ENCODE results near the gene RPL21.
A peak's percentile ranks its signal among the peaks of the same experiment; 100 is the strongest.
"Not testable (repeated sequence)": the region's sequence is repeated elsewhere in the genome, so short reads cannot be mapped to it uniquely, and the experiment has no call there.

The RPL21 gene

DNA sequence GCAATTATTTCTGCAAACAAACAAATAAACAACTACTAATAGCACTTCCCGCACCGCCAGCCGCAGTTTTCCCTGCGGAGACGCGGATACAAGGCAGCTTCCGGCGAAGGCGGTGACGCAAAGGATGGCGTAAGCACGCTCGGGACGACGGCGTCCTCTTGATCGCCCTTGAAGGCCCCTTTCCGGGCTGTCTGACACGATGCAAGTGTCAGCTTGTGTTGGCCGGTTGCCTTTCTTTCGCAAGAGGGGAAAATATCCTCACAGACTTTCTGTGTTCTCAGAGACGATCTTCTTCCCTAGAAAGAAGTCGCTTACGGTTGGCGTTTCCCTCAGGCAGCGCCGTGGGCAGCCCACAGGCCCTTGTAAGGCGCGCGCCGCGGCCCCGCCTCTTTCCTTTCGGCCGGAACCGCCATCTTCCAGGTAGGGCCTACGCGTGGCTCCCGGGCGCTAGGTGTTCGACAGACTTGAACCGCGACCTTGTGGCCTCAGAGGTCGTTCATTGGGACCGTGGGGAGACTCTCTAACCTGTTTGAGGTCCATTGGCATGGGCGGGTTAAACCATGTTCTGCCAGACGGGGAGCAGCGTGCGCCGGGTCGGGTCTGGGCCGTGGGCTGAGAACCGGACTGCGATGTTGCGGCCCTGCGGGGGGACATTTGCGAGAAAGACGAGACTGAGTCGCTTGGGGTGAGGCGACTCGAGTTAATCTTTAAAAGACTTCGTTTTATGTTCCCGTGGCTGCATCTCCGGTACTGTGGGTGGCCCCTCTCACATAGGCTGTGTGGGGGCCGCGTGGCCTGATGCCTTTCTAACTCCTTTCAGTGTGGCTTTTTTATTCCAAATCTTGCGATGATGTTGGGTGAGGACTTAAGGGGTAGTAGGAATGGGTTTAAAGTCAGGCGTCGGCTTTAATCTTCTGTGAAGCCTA, at the start of gene RPL21:
Gene RPL21 (plus strand): TSS at position 393 of the 926 bp plus-strand sequence. CDS start 2,219 bp downstream, outside the sequence.
- peak; percentile 71 to 99 (median 92) for DNase-seq

DNA sequence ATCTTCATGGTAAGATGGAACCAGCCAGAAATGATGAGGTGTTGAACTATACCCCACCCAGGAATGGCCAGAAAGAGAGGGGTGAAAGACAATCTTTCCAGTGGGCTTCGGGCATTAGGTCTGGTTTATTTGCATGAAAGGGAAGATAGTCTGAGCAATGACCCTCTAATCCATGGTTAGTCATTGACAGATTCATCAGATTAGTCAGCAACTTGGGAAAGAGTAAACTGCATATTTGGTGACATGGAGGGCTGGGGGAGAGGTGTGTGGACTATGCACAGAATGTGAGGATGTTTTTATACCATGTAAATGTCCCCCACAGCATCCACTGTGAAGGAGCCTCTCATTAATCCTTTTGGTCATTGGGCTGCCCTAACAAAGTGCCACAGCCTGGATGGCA, 49.7 kb upstream of the RPL21 start:
- DNase-seq = no peak

DNA sequence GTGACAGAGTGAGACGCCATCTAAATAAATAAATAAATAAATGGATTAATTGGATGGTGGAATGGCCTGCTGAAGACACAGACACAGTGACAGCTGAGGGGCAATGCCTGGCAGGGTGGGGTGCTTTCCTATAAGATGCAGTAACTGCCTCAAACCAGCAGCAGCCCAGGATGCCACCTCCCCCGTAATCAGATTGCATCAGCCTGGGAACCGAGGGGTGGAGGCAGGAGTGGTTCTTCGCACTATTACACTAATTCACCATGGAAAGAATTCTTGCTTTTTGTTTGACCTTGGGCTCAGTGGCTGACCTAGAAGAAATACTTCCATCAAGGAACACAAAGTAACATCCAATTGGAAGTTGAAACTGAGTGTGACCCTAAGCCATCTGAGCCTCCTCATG, 48.2 kb upstream of the RPL21 start:
- DNase-seq = no peak

DNA sequence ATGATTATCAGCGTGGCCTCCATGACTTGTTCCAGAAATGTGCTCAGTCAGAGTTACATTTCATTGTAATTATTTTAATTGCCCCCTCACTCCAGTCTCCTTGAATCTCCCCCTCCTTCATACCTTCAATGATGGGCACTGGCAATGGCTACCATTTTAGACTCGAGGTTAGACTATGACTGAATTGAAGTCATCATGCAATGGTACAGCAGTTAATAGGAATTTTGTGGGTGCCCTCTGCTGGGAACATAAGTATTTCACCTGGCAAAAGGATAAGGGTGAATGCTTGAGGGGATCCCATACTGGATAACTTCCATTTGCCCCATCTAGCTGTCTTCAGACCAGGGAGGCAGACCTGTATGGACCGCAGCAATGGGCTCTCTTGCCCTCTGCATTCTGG, 47.5 kb upstream of the RPL21 start:
- DNase-seq = no peak

DNA sequence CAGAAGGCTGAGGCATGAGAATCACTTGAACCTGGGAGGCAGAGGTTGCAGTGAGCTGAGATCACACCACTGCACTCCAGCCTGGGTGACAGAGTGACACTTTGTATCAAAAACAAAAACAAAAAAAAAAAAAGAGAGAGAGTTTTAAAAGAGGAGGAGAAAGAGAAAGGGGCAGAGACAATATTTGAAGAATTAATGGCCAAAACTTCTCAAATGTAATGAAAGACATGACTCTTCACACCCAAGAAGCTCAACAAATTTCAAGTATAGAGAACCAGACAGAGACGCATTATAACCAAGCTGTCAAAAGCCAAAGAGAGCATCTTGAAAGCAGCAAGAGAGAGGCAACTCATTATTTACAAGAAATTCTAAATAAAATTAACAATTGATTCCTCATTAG, 42.8 kb upstream of the RPL21 start:
- DNase-seq = no peak

DNA sequence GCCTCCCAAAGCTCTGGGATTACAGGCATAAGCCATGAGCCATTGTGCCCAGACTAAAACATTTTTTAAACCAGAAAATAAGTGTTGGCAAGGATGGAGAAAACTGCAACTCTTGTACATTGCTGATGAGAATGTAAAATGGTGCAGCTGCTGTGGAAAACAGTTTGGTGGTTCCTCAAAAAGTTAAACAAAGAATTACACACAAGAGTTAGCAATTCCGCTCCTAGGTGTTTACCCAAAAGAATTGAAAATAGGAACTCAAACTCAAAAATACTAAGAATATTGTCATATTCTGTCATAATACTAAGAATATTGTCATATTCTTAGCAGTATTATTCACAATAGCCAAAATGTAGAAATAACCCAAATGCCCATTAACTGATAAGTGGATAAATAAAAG, 40.1 kb upstream of the RPL21 start:
- no peak for DNase-seq

DNA sequence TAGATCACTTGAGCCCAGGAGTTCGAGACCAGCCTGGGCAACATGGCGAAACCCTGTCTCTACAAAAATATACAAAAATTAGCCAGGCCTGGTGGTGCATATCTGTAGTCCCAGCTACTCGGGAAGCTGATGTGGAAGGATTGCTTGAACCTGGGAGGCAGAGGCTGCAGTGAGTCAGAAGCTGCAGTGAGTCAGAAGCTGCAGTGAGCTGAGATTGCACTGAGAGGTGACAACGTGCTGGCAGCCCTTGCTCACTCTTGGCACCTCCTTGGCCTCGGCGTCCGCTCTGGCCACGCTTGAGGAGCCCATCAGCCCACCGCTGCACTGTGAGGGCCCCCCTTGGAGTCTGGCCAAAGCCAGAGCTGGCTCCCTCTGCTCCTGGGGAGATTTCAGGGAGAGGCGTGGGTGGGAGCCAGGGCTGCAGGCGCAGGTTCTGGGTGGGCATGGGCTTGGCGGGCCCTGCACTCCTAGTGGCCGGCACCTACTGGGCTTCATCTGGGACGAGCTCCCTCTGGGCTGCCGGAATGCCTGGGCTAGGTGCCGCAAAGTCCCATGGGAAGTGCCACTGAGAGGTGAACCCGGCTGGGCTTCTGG, 39.5 kb upstream of the RPL21 start:
- DNase-seq = no peak

DNA sequence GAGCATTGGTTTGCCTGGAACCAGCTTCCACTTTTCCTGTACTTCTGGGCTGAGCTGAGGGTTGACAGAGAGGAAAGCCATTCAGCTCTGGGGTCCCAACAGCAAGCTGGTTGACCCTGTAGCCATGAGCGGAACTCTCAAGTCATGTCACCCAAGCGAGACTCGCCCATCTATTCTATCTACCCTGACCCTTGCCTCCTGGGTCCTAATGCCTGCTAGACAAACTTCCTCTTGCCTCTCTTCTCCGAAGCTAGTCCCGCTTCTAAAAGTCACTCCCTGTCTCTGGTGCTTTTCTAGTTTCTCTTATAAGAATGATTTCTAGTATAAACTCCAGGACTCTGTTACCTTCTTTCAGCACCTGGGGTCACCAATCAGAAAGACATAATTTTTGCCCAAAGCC, 38.0 kb upstream of the RPL21 start:
- not testable (repeated sequence) for DNase-seq

DNA sequence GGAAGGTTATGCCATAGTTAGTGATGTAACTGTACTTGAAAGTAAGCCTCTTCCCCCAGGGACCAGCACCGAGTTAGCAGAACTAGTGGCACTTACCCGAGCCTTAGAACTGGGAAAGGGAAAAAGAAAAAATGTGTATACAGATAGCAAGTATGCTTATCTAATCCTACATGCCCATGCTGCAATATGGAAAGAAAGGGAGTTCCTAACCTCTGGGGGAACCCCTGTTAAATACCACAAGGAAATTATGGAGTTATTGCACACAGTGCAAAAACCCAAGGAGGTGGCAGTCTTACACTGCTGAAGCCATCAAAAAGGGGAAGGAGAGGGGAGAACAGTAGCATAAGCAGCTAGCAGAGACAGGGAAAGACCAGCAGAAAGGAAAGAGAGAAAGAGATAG, 33.6 kb upstream of the RPL21 start:
- not testable (repeated sequence) for DNase-seq

DNA sequence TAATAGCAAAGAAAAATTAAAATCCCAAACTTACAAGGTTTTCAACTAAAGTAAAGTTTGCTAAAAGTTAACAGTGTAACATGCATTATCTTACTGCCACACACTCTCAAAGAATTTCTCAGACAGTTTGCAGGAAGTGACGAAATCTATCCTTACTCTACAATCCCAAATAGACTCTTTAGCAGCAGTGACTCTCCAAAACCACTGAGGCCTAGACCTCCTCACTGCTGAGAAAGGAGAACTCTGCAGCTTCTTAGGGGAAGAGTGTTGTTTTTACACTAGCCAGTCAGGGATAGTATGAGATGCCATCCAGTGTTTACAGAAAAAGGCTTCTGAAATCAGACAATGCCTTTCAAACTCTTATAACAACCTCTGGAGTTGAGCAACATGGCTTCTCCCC, 32.5 kb upstream of the RPL21 start:
- not testable (repeated sequence) for DNase-seq

DNA sequence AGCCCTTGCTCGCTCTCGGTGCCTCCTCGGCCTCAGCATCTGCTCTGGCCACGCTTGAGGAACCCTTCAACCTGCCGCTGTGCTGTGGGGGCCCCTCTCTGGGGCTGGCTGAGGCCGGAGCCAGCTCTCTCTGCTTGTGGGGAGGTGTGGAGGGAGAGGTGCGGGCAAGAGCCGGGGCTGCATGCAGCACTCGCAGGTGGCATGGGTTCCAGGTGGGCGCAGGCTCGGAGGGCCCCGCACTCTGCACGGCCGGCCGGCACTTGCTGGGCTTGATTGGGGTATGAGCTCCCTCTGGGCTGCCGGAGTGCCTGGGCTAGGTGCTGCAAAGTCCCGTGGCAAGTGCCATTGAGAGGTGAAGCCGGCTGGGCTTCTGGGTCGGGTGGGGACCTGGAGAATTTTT, 31.7 kb upstream of the RPL21 start:
- no peak for DNase-seq

DNA sequence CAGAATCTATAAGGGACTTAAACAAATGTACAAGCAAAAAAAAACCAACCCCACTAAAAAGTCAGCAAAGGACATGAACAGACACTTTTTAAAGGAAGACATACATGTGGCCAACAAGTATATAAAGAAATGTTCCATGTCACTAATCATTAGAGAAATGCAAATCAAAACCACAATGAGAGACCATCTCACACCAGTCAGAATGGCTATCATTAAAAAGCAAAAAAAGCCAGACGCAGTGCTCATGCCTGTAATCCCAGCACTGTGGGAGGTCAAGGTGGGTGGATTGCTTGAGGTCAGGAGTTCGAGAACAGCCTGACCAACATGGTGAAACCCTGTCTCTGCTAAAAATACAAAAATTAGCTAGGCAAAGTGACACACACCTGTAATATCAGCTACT, 29.3 kb upstream of the RPL21 start:
- not testable (repeated sequence) for DNase-seq

DNA sequence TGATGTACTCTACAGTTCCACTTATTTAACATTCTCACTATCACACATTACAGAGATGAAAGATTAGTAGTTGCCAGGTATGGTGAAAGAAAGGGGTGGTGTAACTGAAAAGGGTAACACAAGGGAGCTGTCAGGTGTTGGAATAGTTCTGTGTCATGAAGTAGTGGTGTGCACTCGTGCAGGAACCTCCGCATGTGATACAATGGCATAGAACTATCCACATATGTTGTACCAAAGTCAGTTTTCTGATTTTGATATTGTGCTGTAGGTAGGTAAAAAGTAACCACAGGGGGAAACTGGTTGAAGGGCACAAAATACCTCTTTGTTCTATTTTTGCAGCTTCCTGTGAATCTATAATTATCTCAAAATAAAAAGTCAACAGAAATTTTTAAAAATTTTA, 24.4 kb upstream of the RPL21 start:
- DNase-seq = no peak

DNA sequence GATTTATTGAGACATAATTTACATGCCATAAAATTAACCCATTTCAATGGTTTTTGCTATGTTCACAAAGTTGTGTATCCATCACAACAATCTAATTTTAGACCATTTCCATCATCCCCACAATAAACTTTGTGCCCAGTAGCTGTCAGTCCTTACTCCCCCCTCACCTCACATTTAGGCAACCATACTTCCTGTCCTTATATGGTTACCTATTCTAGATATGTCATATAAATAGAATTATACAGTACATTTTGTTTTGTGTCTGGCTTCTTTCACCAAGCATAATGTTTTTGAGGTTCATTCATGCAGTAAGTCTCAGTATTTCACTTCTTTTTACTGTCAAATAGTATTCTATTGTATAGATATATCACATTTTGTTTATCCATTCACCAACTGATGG, 23.2 kb upstream of the RPL21 start:
- no peak for DNase-seq

DNA sequence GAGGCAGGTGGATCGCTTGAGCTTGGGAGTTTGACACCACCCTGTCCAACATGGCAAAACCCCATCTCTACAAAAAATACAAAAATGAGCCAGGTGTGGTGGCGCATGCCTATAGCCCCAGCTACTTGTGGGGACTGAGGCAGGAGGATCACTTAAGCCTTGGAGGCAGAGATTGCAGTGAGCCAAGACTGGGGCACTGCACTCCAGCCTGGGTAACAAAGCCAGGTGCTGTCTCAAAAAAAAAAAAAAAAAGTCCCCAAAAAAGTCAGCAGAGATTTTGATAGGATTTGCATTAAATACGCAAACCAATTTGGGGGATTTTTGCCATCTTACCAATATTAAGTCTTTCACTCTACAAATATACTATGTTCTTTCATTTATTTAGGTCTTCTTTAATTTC, 21.7 kb upstream of the RPL21 start:
- DNase-seq = no peak

DNA sequence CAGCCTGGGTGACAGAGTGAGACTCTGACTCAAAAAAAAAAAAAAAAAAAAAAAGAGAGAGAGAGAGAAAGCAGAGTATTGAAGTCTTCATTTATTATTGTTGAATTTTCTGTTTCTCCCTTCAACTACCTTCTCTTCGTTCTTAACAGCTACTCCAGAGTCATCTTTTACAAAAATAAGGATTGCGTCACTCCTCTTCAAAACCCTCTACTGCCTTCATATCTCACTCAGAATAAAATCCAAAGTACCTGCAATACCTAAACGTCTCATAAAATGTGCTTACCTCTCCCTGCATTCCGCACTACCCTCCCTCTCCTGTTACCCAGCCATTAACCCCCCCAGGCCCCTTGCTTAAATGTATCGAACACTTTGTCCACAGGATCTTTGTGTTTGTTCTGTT, 17.4 kb upstream of the RPL21 start:
- no peak for DNase-seq

DNA sequence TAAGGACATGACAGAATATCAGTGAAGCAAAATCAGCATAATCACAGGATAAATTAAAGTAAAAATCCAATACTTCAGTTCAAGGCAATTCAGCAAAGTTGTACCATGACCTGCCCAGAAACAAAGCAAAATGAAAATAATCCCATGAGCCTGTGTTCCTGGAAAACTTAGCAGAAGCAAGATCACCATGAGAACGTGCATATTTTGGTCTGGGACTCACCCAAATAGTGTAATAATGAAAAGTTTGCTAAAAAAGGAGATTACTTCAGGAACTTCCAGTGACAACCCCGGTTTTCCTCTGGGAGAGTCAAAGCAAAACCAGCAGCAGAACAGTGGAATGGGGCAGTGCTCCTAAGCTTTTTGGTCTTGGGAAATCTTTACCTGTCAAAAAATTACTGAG, 14.9 kb upstream of the RPL21 start:
- DNase-seq = no peak

DNA sequence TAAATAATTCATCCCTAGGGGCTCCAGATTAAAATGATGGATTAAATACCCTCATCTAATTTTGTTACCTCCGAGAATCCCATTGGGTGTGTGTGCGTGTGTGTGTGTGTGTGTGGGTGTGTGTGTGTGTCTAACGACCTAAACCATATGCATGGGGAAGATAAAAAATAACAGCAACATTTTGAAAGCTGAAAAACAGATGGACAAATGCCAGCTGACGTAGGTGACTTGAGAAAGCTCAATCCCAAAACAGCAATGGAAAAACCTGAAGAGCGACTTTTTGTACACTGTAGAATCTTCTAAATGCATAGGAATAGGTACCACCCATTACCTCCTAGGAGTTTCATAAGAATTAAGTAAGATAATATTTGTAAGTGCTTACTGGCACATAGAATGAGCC, 8.7 kb upstream of the RPL21 start:
- DNase-seq = no peak

DNA sequence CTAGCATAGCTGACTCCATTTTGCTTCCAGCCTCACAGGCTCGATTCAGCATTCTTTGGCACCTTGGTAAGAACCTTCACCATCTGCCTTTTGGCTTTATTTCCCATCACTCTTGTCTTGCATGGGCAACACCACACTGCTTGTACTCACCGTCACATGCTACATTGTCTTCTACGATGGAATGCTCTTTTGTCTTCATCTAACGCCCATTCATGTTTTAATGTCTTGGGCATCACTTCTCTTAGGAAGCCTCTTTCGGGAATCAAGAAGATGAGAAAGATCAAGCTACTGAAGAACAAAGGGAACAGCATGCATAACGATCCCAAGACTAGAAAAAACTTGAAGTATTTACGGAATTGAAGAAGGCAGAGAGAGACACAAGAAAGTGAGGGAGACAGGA, 5.7 kb upstream of the RPL21 start:
- DNase-seq = no peak

DNA sequence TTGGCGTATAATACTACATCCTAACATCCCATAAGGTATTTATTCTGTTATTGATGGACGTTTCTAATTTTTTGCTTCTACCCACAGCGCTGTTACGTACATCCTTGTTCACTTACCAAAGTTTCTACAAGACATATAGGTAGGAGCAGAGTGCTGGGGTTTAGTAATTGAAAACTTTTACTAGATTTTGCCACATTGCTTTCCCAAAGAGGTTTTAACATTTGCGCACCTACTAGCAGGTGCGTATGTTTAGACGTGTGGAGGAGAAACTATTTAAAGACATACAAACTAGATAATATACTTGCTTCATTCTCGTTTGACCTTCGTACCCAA, 559 bp upstream of the RPL21 start:
- DNase-seq = no peak

DNA sequence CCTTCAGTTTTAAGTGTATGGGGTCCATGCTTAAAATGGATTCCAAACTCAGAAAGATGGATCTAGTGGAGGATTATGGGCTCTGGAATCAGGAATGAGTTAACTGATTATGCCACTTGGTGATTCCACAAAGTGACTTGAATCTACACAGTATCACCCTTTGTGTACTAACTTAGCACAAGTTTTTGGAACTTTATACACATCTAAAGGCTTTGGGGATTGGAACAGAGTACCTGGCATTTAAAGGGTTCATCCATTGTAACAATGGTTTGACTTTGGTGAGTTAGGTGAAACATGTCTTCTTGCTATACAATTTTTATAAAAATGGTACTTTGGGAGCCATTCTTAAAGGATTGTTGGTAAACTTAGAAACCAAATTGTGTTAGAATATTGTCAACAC, 1.1 kb downstream of the RPL21 start:
- DNase-seq = no peak

DNA sequence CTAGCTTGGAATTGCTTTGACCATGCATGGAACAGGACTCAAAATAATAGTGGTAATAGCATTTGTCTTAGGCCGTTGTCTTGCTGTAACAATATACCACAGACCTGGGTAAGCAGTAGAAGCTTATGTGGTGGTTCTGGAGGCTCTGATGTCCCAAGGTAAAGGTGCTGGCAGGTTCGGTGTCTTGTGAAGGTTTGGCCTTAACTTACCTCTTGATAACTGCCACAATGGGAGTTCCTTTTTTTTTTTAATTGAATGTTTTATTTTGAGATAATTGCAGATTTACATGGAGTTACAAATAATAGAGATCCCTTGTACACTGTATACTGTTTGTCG, 5.8 kb downstream of the RPL21 start:
- DNase-seq = no peak

DNA sequence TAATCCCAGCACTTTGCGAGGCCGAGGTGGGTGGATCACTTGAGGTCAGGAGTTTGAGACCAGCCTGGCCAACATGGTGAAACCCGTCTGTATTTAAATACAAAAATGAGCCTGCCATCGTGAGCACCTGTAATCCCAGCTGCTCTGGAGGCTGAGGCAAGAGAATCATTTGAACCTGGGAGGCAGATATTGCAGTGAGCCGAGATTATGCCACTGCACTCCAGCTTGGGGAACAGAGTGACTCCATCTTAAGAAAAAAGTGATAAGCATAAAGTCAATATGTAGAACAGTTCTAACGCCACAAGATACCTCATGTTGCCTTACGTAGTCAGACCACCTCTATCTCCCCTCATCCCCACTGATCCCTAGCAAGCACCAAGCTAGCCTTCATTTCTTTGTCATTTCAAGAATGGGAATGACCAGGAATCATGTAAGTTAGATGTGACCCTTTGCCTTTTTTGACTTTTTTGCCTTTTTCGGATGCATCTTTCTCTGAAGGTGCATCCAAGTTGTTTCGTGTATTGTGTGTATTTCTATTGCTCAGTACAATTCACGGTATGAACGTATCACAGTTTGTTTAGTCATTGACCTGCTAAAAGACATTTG, 6.4 kb downstream of the RPL21 start:
- no peak for DNase-seq

Measured in hypothalamus (tissue), 51 donors.